Activated T-cell treated with anti-CD3 and anti-CD28 coated beads for 4 hours (primary cell): Measurements from ENCODE around the gene TLE2.
"Not testable (repeated sequence)": the region's sequence is repeated elsewhere in the genome, so short reads cannot be mapped to it uniquely, and the experiment has no call there.

Source experiments
- DNase-seq: peaks from one replicate; pipeline ENCODE4 v3.0.0-alpha.2; 2020

Gene TLE2

DNA sequence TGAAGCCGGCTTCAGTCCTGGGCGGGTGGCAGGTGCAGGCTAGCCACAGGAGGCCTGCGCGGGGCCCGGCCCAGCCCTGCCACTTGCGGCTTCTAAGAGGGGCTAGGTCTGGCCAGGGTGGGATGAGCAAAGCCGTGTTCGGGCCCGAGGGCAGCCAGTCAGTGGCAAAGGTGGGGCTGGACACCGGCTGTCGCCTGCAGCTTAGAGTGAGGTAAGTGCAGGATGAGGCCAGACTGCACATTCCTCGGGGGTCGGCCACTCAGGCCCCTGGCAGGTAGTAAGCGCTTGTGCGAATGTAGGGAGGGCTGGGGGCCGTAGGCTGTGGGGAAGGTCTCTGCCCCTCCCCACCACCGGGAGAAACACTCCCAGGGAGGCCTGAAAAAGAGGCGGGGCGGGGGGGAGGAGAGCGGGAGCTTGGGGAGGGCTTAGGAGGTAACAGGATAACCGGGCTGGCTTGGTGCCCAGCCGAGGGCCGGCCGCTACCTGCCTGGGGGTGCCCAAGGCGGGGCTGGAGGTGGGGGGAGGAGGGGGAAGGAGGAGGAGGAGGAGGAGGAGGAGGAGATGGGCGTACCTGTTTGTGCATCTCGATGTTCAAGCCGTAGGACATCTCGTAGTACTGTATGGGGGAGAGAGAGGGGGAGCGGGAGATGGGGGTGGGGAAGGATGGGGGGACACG lies 26.8 kb upstream of the TLE2 start:
- DNase-seq: no peak

DNA sequence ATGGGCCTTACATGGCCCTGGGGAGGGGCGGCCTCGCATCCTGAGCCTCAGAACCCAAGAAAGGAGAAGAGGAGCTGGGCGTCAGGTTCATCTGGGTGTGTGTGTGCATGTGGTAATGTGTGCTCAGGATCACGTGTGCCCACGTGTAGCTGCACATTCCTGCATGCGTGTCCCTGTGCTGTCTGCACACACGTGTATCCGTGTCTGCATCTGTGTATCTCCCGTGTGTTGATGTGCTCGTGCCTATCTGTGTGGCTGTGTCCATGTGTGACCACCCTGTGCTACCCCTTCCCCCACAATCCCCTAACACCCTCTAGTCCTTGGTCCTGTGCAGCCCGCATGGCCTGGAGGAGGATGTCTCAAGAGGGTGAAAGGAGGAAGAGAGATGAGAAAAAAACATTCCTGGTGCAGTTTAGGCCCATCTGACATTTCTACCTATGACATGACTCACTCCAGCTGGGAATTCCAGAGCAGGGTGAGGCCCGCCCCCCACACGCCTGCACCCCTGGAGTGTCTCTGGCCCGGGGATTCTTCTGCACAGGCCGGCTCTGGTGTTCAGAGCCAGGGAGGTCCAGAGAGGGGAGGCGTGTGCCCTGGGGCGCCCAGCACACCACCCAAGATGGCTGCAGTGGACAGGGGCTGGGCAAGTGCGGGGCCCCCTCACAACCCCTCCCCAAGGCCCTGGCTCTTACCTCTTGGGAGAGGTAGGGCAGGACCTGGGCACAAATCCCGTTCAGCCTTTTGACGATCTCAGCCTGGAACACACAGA lies 26.1 kb upstream of the TLE2 start:
- no peak for DNase-seq

- no peak for DNase-seq
Observed at GRCh38 chr19:3054265-3054971, 25.3 kb upstream of the TLE2 start.

- no peak for DNase-seq
Observed at GRCh38 chr19:3053780-3054179, 24.7 kb upstream of the TLE2 start.

DNA sequence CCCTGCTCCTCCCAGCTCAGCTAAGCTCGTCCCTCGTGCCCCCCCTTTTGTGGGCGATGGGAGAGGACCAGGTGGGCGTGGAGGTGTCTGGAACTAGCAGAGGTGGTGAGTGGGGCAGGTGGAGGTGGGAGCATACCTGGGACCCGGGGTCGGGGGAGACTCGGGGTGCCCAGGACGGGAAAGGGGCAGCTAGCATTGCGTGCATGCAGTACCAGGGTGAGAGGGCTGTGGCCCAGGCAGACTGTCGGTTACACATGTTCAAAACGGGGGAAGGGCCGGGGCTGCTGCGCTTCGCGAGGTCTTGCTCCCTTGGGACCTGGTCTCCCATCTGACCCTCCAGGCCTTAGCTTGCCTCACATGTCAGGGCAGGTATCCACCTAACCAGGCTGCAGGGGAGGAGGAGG lies 24.1 kb upstream of the TLE2 start:
- no peak for DNase-seq

DNA sequence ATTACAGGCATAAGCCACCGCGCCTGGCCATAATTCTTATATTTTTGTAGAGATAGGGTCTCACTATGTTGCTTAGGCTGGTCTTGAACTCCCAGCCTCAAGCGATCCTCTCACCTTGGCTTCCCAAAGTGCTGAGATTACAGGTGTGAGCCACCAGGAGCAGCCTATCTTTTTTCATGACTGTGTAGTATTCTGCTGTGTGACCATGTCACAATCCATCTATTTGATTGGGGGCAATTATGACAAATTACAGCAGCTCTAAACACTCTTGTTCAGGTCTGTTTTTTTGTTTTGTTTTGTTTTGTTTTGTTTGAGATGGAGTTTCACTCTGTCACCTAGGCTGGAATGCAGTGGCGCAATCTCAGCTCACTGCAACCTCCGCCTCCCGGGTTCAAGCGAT lies 20.9 kb upstream of the TLE2 start:
- DNase-seq: not testable (repeated sequence)

- no peak for DNase-seq
Observed at GRCh38 chr19:3049089-3049488, 20.0 kb upstream of the TLE2 start.

DNA sequence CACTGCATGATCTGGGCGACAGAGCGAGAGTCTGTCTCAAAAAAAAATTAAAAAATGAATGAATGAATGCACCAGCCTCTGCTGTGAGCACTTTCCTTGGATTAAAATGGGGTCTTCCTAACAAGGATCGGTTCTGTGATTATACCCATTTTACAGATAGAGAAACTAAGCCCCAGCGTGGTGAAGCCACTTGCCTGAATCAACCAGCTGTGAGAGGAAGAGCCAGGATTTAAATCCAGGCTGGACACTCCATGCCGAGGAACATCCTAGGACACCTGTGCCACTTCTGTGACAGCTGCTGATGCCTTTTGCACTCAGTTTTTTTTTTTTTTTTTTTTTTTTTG lies 19.1 kb upstream of the TLE2 start:
- DNase-seq: no peak

GRCh38 chr19:3047496-3048189 lies 18.6 kb upstream of the TLE2 start:
- no peak for DNase-seq

GRCh38 chr19:3046698-3047495 lies 17.8 kb upstream of the TLE2 start:
- DNase-seq: no peak

GRCh38 chr19:3045885-3046697 lies 17.0 kb upstream of the TLE2 start:
- DNase-seq: no peak

DNA sequence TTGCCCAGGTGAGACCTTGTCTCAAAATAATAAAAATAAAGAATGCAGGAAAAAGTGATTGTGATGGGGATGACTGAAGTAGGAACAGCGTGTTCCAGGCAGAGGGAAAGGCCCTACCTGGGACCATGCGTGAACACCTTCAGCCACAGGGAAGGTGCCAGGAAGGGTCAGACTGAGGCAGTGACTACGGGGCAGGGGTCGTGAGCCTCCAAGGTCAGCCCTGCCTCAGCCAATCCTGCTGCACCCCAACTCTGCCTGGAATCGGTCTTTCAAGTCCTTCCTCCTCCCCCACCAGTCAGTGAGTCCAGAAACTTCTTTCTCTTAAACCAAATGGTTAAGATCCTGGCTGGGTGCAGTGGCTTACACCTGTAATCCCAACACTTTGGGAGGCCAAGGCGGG lies 16.1 kb upstream of the TLE2 start:
- DNase-seq: no peak

DNA sequence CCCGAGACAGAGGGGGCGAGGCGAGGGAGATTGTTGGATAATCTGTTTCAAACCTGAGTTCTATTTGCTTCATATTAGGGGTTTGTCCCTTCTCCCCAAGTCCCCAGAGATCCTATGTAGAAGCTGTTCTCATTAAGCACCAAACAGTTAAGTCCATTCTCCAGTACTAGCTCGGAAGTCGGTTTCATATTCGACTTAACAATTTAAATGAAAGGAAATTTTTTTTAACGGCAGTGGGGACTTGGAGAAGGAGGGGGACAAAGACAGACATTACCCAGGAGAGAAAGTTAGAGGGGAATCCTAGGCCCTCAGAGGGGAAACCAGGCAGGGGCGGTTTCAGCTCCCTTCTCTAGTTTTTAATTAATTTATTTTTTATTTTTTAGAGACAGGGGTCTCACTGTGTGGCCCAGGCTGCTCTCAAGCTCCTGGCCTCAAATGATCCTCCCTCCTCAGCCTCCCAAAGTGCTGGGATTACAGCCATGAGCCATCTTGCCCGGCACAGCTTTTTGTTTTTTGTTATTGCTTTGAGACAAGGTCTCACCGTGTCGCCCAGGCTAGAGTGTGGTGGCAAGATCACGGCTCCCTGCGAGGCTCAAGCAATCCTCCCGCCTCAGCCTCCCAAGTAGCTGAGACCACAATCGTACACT lies 13.7 kb upstream of the TLE2 start:
- DNase-seq: no peak

DNA sequence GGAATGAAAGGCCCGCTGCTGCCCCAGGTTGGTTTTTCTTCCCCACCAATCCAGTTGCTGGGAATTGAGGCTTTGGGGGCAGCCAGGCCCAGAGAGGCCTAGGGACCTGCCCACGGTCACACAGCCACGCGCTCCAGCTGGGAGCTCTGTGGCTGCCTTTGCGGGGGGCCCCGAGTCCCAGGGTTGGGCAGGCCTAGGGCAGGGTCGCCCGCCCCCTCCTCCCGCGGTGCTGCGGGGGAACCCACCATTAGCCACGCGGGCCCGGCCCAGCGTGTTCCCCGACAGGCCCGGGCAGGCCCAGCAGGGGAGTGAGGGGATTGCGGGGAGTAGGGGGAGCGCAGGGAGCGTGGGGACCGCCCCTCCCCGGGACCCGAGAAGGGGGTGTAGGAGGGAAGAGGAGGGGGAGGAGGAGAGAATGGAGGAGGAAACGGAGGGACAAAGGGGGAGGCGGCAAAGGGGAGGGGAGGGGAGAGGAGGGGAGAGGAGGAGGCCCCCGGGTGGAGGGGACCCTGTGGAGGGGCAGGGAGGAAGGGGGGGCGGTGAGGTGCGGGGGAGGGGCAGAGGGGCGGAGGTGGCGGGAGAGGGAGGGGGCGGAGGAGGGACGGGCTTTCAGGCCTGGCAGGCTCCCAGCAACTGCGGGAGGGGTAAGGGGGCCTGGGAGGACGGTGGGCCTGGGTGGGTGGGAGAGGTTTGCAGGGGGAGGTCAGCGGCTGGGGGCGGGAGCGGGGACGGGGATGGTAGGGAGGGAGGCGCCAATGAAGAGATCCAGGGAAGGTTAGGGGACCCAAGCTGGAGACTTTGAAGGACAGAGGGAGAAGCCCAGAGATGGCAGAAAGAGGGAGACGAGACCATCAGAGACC lies 12.9 kb upstream of the TLE2 start:
- no peak for DNase-seq

DNA sequence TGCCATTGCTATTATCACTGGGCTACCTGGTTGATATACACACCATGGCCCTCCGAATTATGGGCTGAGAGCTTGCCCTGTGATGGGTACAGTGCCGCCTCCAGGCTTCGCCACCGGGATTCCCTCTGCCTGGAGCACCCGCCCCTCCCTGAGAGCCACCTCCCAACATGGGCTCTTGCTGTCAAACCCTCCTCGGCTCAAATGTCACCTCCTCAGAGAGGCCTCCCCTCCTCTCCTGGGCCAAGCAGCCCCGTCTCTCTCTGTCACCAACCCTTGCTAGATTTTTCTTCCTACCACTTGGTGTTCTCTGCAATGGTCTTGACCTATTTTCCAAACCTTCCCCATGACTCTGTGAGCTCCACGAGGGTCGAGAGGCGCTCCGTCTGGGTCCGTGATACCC lies 12.2 kb upstream of the TLE2 start:
- no peak for DNase-seq

DNA sequence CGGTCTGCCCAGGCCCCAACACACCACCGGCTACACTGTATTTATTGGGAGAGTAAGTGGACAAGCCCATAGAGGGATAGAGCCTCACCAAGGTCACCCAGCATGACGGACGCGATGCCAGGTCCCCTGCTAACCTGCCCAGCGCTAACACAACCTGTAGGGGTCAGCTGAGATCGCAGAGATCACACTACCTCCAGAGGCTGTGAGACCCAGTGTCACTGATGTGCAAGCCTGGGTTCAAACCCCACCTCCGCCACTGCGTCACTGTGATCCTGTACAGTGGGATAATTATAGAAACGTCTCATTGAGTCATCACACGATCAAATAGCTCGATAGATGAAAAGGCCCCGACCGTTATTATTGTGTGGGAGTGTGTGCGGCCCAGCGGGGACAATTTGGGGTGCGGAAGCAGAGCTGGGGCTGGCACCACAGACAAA lies 10.6 kb upstream of the TLE2 start:
- DNase-seq: no peak

DNA sequence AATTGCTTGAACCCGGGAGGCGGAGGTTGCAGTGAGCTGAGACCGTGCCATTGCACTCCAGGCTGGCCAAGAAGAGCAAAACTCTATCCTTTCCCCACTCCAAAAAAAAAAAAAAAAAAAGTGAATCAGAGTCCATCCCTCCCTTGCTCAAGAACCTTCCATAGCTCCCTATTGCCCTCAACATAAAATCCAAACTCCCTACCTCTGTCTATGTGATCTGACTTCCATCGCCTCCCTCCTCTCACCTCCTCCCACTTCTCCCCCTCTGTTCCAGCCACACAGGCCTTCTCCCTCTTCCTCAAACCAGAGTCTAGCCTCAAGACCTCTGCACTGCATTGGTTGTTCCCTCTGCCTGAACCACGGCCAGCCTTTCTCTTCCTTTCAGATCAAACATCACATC lies 10.0 kb upstream of the TLE2 start:
- no peak for DNase-seq

GRCh38 chr19:3038214-3038613 lies 9.1 kb upstream of the TLE2 start:
- DNase-seq: no peak

- DNase-seq: not testable (repeated sequence)
Observed at GRCh38 chr19:3036977-3037544, 8.0 kb upstream of the TLE2 start.
